Neural progenitor cell (in vitro differentiated cells): ENCODE data around the gene PLCG2. TPM values are rescaled to one million over a fixed set of nuclear protein-coding genes. Genes with fewer than 3 reads are reported as not detected.

Source experiments
- DNase-seq: peaks from one replicate; pipeline ENCODE4 v3.0.0-alpha.2; 2016; ENCODE audit warnings: low spot score
- H2AFZ ChIP-seq: fragments of 200-600 bp; sonication (generic); replicated peaks from 2 replicates; pipeline ENCODE4 v1.6.1; 2016; ENCODE audit warnings: antibody characterized with exemption
- H3F3A ChIP-seq: fragments of 200-600 bp; sonication (generic); 2 replicates; pipeline ENCODE4 v1.6.1; 2016; ENCODE audit warnings: antibody characterized with exemption, low read depth
- H3K27ac ChIP-seq: fragments of 200-600 bp; sonication (generic); 2 replicates; pipeline ENCODE4 v1.5.1; 2016; ENCODE audit warnings: mild to moderate bottlenecking
- H3K27me3 ChIP-seq: fragments of 200-600 bp; sonication (generic); 2 replicates; pipeline ENCODE4 v1.6.1; 2016; ENCODE audit warnings: mild to moderate bottlenecking, moderate library complexity
- H3K36me3 ChIP-seq: fragments of 200-600 bp; sonication (generic); 2 replicates; pipeline ENCODE4 v1.5.1; 2016
- H3K4me1 ChIP-seq: fragments of 200-600 bp; sonication (generic); 2 replicates; pipeline ENCODE4 v1.6.1; 2016; ENCODE audit warnings: mixed run types
- H3K4me2 ChIP-seq: fragments of 200-600 bp; sonication (generic); 2 replicates; pipeline ENCODE4 v1.6.1; 2016
- H3K4me3 ChIP-seq: fragments of 200-600 bp; sonication (generic); 2 replicates; pipeline ENCODE4 v1.5.1; 2016
- H3K79me2 ChIP-seq: fragments of 200-600 bp; sonication (generic); 2 replicates; pipeline ENCODE4 v1.6.1; 2016; ENCODE audit warnings: low read depth
- H3K9ac ChIP-seq: fragments of 200-600 bp; sonication (generic); 2 replicates; pipeline ENCODE4 v1.6.1; 2016
- H3K9me3 ChIP-seq: fragments of 200-600 bp; sonication (generic); 2 replicates; pipeline ENCODE4 v1.5.1; 2016; ENCODE audit warnings: low read depth
- H4K20me1 ChIP-seq: fragments of 200-600 bp; sonication (generic); 2 replicates; pipeline ENCODE4 v1.6.1; 2016; ENCODE audit warnings: low read depth
- H3K27ac Mint-ChIP-seq: 3 replicates; pipeline ENCODE4 v1.8.0; 2021; ENCODE audit warnings: mixed read lengths
- H3K27me3 Mint-ChIP-seq: 2 replicates; pipeline ENCODE4 v1.8.0; 2022; ENCODE audit warnings: low read depth, mild to moderate bottlenecking, inconsistent platforms, moderate library complexity, mixed read lengths; ENCODE audit not compliant: insufficient read depth
- H3K36me3 Mint-ChIP-seq: 3 replicates; pipeline ENCODE4 v1.8.0; 2021; ENCODE audit warnings: mixed read lengths
- H3K4me1 Mint-ChIP-seq: 3 replicates; pipeline ENCODE4 v1.8.0; 2021; ENCODE audit warnings: mixed read lengths
- H3K4me3 Mint-ChIP-seq: 3 replicates; pipeline ENCODE4 v1.8.0; 2021; ENCODE audit warnings: mild to moderate bottlenecking, moderate library complexity, mixed read lengths
- H3K9me3 Mint-ChIP-seq: 3 replicates; pipeline ENCODE4 v1.8.0; 2020; ENCODE audit warnings: mixed read lengths
- CTCF ChIP-seq: fragments of 200-600 bp; sonication (generic); IDR thresholded peaks from 2 replicates; pipeline ENCODE4 v1.5.1; 2017; ENCODE audit warnings: antibody characterized with exemption, mild to moderate bottlenecking
- EZH2 ChIP-seq: fragments of 200-600 bp; sonication (generic); IDR thresholded peaks from 2 replicates; pipeline ENCODE4 v1.6.1; 2017; ENCODE audit warnings: antibody characterized with exemption, mild to moderate bottlenecking, moderate library complexity
- EZH2phosphoT487 ChIP-seq: fragments of 200-600 bp; sonication (generic); IDR thresholded peaks from 2 replicates; pipeline ENCODE4 v1.6.1; 2017; ENCODE audit warnings: antibody characterized with exemption
- total RNA-seq: library from RNA; depleted of rRNA; stranded (reverse); fragments of >200 nt; gene quantifications from 2 replicates; pipeline ENCODE4 v1.2.3, GENCODE V29; 2015; ENCODE audit warnings: low replicate concordance

Gene PLCG2
- total RNA-seq, 1 donor from 2014 or later = 5.0 TPM

GRCh38 chr16:81731649-81732048 lies 47.4 kb upstream of the PLCG2 start:
- H3K79me2 ChIP-seq = no peaks in the 10 kb centered on the region
- peak; percentile 27 for DNase-seq
- H2AFZ ChIP-seq = no peak overlapping the region
- peak overlapping the region; percentile 75 for H3K4me2 ChIP-seq
- TF ChIP-seq EZH2 (no peak), EZH2phosphoT487 (no peak), CTCF (no peak)
- Mint-ChIP-seq H3K27me3 (peaks cover 7% of the 10 kb centered on the region), H3K4me3 (no peak overlapping the region), H3K4me1 (peaks cover 28% of the 10 kb centered on the region), H3K9me3 (no peaks in the 10 kb centered on the region), H3K27ac (peak overlapping the region; percentile 92), H3K36me3 (no peaks in the 10 kb centered on the region)
- no peaks in the 10 kb centered on the region for H4K20me1 ChIP-seq
- H3K4me1 ChIP-seq = peaks cover 16% of the 10 kb centered on the region
- no peaks in the 10 kb centered on the region for H3K36me3 ChIP-seq
- H3K9ac ChIP-seq = no peak overlapping the region
- H3K9me3 ChIP-seq = no peaks in the 10 kb centered on the region
- H3K4me3 ChIP-seq = no peak overlapping the region
- H3K27me3 ChIP-seq = no peaks in the 10 kb centered on the region
- H3F3A ChIP-seq = peaks cover 27% of the 10 kb centered on the region
- H3K27ac ChIP-seq = no peak overlapping the region

- H3K4me3 ChIP-seq = no peak overlapping the region
- no peaks in the 10 kb centered on the region for H3K79me2 ChIP-seq
- peaks cover 7% of the 10 kb centered on the region for H3K27me3 Mint-ChIP-seq
- no peak overlapping the region for H3K9ac ChIP-seq
- H3K36me3 Mint-ChIP-seq = no peaks in the 10 kb centered on the region
- H3K36me3 ChIP-seq = no peaks in the 10 kb centered on the region
- peaks cover 18% of the 10 kb centered on the region for H3K4me1 ChIP-seq
- DNase-seq = no peak
- TF ChIP-seq CTCF (no peak), EZH2phosphoT487 (no peak), EZH2 (no peak)
- peaks cover 31% of the 10 kb centered on the region for H3K4me1 Mint-ChIP-seq
- H3F3A ChIP-seq = peaks cover 27% of the 10 kb centered on the region
- no peak overlapping the region for H3K4me3 Mint-ChIP-seq
- no peak overlapping the region for H3K27ac Mint-ChIP-seq
- no peak overlapping the region for H3K4me2 ChIP-seq
- H3K9me3 ChIP-seq = no peaks in the 10 kb centered on the region
- H3K27ac ChIP-seq = no peak overlapping the region
- no peaks in the 10 kb centered on the region for H3K27me3 ChIP-seq
- no peaks in the 10 kb centered on the region for H4K20me1 ChIP-seq
- H3K9me3 Mint-ChIP-seq = no peaks in the 10 kb centered on the region
- H2AFZ ChIP-seq = no peak overlapping the region
Measured at GRCh38 chr16:81732699-81733098, 46.4 kb upstream of the PLCG2 start.

- H3K9me3 ChIP-seq = no peaks in the 10 kb centered on the region
- no peak overlapping the region for H3K4me3 ChIP-seq
- no peak overlapping the region for H2AFZ ChIP-seq
- peaks cover 36% of the 10 kb centered on the region for H3K4me1 Mint-ChIP-seq
- H3K27ac Mint-ChIP-seq = peak overlapping the region; percentile 2
- no peak for DNase-seq
- peaks cover 20% of the 10 kb centered on the region for H3K4me1 ChIP-seq
- H3K4me3 Mint-ChIP-seq = no peak overlapping the region
- H3K36me3 ChIP-seq = no peaks in the 10 kb centered on the region
- no peaks in the 10 kb centered on the region for H3K36me3 Mint-ChIP-seq
- H3K9ac ChIP-seq = no peak overlapping the region
- no peaks in the 10 kb centered on the region for H3K27me3 ChIP-seq
- H3K4me2 ChIP-seq = no peak overlapping the region
- H4K20me1 ChIP-seq = no peaks in the 10 kb centered on the region
- TF ChIP-seq EZH2phosphoT487 (no peak), CTCF (no peak), EZH2 (no peak)
- no peak overlapping the region for H3K27ac ChIP-seq
- H3F3A ChIP-seq = peaks cover 27% of the 10 kb centered on the region
- H3K27me3 Mint-ChIP-seq = peaks cover 7% of the 10 kb centered on the region
- no peaks in the 10 kb centered on the region for H3K9me3 Mint-ChIP-seq
- H3K79me2 ChIP-seq = no peaks in the 10 kb centered on the region
Measured at GRCh38 chr16:81733295-81733694, 45.8 kb upstream of the PLCG2 start.
